ENCODE measurements around the gene PRIMPOL.

DNA sequence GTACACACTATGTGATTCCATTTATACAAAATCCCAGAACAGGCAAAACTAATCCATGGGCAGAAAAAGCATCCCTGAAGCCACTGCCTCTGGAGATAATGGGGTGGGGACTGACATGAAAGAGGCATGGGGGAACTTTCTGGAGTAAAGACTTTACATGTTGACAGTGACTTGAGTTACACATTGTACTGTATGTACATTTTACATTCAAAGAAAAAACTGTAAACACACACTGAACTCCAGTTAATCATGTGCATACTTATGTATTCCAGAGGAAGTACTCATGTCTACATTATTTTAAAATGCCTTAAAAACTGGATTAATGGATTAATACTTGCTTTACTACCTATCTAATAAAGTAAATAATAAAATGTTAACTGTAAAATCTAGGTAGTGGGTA is 62.8 kb downstream of the PRIMPOL start:
- no peak for TF ChIP-seq POLR2A (IDR thresholded peaks at IDR 0.05; ENCODE audit: low read depth)
- TF ChIP-seq, protein P1, sequence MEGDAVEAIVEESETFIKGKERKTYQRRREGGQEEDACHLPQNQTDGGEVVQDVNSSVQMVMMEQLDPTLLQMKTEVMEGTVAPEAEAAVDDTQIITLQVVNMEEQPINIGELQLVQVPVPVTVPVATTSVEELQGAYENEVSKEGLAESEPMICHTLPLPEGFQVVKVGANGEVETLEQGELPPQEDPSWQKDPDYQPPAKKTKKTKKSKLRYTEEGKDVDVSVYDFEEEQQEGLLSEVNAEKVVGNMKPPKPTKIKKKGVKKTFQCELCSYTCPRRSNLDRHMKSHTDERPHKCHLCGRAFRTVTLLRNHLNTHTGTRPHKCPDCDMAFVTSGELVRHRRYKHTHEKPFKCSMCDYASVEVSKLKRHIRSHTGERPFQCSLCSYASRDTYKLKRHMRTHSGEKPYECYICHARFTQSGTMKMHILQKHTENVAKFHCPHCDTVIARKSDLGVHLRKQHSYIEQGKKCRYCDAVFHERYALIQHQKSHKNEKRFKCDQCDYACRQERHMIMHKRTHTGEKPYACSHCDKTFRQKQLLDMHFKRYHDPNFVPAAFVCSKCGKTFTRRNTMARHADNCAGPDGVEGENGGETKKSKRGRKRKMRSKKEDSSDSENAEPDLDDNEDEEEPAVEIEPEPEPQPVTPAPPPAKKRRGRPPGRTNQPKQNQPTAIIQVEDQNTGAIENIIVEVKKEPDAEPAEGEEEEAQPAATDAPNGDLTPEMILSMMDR (IDR thresholded peaks at IDR 0.05): no peak

Measured in esophagus muscularis mucosa (tissue), 3 donors.